ENCODE data around the gene TXNRD1.
"Not testable (repeated sequence)": the region's sequence is repeated elsewhere in the genome, so short reads cannot be mapped to it uniquely, and the experiment has no call there.

TXNRD1 gene

DNA sequence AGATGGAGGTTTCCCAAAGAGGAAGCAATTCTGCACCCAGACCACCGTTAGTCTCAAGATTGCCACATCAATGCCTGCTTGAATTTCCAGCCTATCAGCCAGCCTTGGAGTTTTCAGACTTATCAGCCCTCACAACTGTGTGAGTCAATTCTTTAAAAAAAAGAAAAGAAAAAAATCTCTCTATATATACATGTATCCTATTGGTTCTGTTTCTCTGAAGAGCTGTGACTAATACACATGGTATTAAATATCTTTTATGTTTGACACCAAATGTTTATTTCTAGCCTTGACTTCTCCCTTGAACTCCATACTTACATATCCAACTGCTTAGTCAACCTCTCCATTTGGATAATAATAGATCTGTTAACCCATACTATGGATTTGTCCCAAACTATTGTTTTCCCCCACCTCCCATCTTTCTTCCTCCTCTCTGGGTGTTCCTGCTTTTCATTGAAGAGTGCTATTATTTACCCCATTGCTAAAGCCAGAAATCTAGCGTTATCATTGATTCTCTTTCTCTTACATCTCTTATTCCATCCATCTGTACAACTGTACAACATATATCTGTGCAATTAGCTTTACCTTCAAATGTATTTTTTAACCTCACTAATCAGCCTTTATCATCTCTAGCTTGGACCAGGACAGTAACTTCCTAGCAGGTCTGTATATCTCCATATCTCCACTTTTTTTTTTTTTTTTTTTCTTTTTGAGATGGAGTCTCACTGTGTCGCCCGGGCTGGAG lies 65.3 kb downstream of the TXNRD1 start:
- no peak for DNase-seq (ENCODE audit: low spot score)

DNA sequence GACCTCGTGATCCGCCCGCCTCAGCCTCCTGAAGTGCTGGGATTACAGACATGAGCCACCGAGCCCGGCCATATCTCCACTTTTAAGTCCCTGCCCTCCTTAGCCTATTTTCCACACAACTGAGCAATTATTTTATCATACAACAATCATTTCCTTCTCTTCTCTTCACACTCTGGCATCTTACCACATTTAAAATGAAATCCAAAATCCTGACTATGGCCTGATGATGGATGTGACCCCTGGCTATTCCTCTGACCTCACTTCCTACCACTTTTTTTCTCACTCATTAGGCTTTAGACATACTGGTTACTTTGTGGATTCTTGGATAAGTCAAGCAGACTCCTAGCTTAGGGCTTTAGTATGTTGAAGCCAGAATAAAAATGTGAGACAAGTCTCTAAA lies 66.1 kb downstream of the TXNRD1 start:
- no peak for DNase-seq (ENCODE audit: low spot score)

DNA sequence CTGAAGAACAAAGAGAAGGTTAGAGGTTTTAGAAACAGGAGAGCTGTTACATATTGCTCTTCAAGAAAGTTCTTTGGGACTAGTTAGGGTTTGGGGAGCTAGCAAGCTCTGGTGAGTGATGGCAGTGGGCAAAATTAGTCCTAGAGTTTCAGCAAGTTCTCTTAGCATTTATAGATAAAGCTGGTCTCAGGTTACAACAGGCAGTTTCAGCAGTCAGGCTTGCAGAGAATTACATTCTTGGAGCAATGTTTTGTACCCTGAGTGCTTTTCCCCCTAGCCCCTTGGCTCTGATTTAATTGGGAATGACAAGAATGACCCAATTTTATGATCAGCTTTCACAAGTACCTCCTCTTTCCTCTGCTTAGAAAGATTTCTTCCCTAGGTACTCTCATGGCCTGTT lies 66.5 kb downstream of the TXNRD1 start:
- no peak for DNase-seq (ENCODE audit: low spot score)

DNA sequence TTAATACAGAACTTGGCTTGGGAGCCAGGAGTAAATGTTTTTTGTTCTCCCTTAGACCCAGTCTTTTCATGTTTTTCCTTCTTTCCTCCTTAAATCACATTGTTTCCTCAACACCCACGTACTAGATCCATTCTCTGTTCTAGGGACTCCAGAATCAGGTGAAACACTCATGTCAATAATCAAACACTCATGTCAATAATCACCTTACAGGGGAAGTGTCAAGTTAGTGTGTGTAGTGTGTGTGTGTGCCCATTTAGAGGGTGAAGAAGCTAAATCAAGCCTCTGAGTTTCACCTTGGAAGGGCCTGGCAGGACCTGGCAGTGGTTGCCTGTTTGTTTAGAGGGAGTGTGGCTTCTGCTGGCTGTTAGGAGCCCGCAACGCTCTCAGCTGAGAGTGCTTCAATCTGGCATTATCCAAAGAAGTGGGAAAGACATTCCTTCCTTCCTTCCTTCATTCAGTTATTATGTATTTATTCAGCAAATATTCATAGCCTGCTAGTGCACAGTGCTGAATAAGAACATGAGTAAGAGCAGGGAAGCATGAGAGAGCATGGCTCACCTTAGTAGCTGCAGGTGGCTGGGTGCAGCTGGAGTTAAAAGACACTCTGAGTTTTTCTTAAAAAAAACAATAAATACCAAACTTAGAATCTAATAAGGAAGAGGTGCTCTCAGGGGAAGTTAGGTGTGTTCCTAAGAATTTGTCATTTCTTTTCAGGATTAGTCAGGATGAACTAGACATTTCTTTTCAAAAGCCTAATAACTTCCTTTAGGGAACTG lies 70.3 kb downstream of the TXNRD1 start:
- DNase-seq (ENCODE audit: low spot score): peak; percentile 49

DNA sequence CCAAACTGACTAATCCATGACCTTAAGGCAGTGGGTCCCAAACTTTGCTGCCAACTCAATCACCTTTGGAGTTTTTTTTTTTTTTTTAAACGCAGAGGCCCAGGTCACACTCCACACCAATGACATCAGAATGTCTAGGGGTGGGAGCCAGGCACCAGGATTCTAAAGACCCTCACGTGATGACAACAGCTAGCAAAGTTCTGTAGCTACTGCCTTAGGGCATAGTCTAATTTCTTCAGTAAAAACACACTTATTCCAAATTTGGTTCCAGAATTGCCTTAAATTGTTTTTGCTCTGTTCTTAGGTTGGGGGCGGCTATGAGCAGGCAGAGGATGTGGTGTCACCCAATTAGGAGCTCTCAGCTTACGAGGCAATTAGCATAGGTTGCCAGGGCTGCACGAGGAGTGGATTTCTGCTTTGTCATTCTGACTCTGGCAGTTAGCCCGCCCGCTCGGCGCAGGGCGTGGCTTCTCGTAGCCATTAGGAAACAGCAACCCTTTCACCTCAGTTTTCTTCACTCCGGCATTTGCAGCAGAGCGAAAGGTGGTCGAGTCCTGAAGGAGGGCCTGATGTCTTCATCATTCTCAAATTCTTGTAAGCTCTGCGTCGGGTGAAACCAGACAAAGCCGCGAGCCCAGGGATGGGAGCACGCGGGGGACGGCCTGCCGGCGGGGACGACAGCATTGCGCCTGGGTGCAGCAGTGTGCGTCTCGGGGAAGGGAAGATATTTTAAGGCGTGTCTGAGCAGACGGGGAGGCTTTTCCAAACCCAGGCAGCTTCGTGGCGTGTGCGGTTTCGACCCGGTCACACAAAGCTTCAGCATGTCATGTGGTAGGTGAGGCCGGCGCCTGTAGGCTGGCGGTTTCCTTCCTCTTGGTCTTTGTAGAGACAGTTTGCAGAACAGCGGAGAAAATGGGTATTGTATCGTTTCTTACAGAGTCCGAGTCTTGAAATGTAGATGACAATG lies 71.2 kb downstream of the TXNRD1 start:
- peak; percentile 98 for DNase-seq (ENCODE audit: low spot score)

DNA sequence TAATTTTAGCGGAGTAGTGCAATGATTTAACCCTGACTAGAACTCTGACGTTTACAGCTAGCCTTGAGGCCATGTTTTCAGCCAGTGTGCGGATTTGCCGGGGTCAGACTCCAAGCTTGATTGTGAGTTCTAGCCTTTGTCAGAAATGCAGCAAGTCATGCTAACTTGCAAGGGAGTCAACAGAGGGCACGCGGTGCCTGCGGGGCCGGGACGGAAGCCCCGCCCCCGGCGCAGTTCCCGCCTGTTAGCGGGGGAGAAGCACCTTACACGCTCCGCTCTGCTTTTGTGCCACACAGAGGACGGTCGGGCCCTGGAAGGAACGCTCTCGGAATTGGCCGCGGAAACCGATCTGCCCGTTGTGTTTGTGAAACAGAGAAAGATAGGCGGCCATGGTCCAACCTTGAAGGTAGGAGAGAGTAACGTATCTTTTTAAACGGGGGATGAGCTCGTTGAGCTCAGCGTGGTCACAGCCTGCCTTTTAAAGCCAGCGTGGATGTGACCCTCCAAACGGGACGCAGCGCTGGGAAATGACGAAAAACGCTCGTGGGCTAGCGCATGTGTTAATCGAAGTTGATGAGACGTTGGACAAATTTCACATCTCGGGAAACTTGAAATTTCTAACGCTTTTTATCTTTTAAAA lies 73.2 kb downstream of the TXNRD1 start:
- peak; percentile 96 for DNase-seq (ENCODE audit: low spot score)

DNA sequence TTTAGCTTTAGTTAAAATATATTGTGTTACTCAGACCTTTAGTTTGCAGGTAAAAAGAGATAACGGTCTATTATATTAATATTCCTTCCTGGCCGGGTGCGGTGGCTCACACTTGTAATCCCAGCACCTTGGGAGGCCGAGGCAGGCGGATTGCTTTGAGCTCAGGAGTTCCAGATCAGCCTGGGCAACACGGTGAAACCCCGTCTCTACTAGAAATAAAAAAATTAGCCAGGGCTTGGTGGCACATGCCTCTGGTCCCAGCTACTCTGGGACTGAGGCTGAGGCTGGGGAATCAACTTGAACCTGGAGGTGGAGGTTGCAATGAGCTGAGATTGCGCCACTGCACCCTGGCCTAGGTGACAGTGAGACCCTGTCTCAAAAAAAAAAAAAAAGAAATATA lies 74.7 kb downstream of the TXNRD1 start:
- no peak for DNase-seq (ENCODE audit: low spot score)

DNA sequence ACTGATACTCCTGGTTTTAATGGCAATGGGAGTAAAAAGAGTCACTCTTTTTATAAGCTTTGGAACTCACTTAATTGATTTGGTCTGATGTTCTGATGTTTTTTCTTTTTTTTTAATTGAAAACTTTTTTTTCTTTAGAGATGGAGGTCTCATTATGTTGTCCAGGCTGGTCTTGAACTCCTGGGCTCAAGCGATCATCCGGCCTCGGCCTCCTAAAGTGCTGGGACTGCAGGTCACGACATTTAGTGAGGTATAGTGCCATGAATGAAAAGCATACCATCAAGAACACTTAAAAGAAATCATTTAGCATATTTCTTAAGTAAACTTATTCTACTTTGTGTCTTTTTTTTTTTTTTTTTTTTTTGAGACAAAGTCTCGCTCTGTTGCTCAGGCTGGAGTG lies 75.3 kb downstream of the TXNRD1 start:
- no peak for DNase-seq (ENCODE audit: low spot score)

DNA sequence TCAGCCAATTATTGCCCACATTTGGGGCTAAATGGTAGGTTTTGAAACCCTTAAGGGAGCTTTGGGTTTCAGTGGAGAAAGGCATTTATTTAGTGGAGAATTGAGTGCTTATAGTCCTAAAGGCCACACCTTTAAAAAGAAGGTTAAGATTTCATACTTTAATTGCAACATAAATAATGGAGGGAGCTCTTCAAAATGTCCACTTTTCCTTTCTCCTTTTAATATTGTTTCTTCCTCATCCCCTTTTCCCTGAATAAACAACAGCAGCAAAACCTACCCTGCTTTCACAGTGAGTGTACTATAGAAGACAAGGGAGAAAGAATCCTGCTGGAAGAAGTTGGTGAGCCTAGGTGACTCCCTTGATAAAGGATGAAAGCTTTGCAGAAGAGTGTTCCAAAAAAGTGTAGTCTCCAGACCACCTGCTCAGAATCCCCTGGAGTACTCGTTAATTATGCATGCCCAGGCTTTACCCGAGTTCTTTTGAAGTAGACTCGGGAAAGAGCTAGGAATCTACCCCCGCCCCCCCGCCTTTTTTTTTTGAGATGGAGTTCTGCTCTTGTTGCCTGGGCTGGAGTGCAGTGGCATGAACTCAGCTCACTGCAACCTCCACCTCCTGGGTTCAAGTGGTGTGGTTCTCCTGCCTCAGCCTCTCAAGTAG lies 76.4 kb downstream of the TXNRD1 start:
- no peak for DNase-seq (ENCODE audit: low spot score)

DNA sequence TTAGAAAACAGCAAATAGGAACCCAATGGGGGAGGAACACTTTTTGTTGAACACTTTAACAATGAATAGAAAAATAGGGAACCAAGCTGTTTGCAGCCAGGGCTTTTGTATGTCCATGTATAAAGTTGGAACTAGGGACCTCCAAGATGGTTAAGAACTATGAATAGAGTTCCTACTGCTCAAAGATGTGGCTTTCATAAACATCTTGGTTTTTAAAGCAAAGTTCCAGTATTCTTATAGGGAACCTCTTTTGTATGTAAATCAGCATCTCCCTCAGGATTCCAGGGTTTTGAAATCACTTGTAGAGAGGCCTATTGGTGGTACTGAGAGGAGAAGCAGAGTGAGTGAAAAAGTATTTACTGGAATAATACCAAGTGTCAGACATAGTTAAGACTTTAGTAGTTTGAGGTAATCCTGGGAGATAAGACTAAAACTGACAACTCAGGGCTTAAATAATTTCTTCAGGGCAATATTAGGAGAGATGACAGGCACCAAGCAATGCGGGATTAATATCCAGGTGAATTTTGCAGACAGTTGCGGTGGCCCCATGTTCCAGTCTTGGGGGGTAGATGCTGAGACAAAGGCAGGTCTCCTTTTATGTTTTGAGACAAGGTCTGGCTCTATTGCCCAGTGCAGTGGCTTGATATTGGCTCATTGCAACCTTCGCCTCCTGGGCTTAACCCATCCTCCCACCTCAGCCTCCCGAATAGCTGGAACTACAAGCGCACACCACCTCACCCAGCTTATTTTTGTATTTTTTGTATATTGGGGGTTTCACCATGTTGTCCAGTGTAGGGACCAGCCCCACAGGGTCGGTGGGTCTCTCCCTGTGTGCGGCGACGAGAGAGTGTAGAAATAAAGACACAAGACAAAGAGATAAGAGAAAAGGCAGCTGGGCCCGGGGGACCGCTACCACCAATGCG lies 77.6 kb downstream of the TXNRD1 start:
- no peak for DNase-seq (ENCODE audit: low spot score)

DNA sequence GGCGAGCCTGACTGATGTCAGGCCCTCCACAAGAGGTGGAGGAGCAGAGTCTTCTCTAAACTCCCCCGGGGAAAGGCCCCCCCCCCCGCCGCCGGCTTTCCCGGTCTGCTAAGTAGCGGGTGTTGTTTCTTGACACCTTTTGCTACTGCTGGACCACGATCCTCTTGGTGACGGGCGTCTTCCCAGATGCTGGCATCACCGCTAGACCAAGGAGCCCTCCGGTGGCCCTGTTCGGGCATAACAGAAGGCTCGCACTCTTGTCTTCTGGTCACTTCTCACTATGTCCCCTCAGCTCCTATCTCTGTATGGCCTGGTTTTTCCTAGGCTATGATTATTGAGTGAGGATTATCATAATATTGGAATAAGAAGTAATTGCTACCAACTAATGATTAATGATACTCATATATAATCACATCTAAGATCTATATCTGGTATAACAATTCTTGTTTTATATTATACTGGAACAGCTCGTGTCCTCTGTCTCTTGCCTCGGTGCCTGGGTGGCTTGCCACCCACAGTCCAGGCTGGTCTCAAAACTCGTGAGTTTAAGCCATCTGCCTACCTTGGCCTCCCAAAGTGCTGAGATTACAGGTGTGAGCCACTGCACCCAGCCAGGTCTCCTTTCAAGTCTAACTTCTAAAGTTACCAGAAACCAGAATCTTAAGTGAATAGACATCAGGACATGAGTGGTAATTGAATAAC lies 78.7 kb downstream of the TXNRD1 start:
- DNase-seq (ENCODE audit: low spot score): not testable (repeated sequence)

DNA sequence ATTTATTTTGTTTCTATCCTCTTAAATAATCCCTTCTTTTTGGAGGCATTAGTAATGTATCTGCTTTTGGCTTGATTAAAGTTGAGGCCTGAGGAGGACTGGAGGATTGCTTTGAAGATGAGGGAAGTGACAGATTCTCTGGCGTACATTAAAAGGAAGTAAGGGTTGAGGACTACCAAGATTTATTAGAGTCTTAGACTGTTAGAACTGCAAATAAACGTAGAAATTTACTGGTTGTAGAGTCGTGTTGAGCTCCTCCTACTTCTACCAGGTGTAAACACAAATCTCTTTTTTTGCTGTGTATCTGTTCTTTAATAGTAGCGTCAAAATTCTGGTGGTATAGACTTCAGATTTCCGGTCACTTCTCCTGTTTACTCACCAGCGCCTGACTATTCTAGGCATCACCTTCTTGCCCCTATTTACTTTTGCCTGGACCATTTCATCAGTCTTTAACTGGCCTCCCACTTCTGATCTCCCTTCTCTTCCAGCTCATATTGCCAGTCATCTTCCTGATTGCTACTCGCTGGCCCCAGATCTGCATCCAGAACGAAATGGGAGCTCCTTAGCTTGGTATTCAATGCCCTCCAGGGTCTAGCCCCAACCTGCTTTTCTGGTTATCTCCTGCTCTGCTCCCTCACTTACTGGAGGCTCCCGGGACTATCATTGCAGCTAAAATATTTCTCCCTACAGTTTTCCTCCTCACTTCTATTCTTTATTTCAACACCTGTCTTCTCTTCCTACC lies 79.5 kb downstream of the TXNRD1 start:
- no peak for DNase-seq (ENCODE audit: low spot score)

DNA sequence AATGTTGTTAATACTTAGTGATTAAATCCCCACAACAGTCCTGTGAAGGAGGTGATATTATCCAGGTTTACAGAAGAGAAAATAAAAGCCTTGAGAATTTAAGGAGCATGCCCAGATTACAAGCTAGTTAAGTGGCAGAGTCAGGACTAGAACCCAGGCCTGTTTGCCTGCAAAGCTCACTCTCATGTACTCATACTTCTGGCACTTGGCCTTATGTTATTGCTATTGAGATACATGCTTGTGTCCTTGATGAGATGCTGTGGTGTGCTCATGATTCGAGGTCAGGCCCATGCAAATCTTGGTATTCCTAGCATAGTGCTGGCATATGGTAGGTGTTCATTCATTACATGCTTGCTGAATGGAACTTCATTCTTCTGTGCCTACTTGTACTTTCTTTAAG lies 80.4 kb downstream of the TXNRD1 start:
- no peak for DNase-seq (ENCODE audit: low spot score)

DNA sequence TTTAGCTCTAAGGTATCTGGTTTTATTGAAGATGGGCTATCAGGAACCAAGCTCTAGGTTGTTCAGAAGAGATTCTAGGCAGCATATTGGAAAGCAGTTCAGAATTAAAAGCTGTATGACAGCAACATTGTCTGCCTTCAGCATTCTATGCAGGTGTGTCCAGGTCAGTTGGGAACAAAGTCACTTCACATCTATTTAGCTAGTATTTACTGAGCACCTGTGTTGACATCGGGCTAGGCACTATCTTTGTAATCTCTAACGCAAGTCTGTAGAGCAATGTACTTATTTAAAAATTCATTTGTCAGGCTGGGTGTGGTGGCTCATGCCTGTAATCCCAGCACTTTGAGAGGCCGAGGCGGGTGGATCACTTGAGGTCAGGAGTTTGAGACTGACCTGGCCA lies 81.1 kb downstream of the TXNRD1 start:
- no peak for DNase-seq (ENCODE audit: low spot score)

DNA sequence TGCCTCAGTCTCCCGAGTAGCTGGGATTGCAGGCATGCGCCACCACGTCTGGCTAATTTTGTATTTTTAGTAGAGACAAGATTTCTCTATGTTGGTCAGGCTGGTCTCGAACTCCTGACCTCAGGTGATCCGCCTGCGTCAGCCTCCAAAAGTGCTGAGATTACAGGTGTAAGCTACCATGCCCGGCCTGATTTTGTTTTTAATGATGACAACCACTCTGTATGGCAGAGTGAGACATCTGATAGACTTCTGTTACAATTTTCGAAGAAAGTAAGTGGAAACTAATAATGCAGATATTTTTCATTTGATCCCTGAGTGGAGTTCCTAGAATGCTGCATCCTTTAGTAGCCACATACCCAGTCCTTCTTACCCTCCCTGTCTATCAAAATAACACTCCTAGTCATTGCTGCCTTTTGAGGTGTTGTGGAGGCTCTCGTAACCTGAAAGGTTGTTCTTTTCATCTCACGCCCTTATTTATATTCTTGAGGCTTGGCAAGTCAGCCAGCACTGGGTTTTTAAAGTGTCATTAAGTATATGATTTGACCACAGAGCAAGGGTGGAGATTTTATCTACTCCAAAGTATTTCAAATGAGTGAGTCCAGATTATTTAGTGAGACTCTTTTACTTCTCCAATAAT lies 82.0 kb downstream of the TXNRD1 start:
- no peak for DNase-seq (ENCODE audit: low spot score)

DNA sequence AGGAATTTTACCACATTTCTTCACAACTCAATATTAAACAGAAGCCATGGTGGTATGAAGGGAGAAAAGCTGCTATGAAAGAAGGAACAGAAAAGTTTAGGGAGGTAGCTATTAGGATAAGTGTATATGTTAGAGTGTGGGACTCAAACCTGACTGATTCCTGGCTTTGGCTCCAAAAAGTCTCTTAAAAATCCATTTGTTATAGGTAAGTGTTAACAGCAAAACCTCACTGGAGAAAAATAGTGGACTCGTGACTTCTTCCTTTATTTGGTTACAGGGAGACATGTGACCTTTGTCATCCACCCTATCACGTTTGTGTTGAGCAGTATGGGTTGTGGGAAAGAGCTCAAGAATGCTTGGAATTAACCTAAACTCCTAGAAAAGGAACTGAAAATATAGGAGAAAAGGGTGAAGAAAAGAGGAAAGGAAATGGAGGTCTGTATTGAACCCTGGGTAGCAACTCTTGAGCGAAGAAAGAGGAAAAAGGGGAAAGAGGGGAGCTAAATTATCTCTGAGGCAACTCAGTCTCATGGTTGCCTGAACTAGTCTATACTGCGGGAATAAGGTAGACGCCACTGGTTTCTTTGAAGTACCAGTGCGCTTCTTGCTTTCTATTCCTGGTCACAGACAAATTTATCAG lies 84.4 kb downstream of the TXNRD1 start:
- DNase-seq (ENCODE audit: low spot score): no peak

DNA sequence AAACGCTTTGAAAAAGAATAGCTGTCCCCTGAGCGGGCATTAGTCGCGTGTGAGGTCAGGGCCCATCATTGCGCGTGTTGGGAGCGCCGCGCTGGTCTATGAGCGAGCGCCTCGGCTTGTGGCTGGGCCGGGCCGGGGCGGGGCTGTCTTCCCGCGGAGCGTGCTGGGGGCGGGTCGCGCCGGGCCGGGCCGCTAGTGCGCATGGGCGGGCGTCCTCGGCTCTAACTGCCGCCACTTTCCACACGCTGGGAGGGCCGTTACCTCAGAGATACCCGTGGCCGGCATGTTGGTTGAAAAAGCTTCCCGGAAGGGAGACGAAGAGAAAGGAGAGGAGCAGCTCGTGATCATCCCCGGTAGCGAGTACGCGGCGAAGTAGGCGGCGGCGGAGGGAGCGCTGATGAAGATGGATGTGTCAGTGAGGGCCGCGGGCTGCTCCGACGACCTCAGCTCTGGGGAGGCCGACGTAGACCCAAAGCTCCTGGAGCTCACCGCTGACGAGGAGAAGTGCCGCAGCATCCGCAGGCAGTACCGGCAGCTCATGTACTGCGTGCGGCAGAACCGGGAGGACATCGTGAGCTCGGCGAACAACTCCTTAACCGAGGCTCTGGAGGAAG lies 88.1 kb downstream of the TXNRD1 start, which contains the start of gene EID3:
Gene EID3 (plus strand): TSS at position 202 of the 614 bp plus-strand sequence. CDS start 196 bp downstream, at position 398.
- no peak for DNase-seq (ENCODE audit: low spot score)

All from NAMALWA (cell line).